ENCODE measurements around the gene FRS3.

DNA sequence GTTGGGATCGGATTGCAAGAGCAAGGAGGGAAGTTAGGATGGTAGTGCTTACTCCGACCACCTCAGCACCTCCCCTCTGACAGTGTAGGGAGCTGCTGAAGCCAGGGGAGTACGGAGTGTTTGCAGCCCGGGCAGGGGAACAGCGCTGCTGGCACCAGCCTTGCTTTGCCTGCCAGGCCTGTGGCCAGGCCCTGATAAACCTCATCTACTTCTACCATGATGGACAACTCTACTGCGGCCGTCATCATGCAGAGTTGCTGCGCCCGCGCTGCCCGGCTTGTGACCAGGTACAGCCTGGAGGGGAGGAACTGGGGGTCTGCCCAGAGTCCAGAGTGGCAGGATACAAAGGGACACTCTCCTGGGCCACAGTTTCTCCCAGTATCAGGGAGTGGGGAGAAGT is 5.6 kb upstream of the FRS3 start:
- TF ChIP-seq, protein P1, sequence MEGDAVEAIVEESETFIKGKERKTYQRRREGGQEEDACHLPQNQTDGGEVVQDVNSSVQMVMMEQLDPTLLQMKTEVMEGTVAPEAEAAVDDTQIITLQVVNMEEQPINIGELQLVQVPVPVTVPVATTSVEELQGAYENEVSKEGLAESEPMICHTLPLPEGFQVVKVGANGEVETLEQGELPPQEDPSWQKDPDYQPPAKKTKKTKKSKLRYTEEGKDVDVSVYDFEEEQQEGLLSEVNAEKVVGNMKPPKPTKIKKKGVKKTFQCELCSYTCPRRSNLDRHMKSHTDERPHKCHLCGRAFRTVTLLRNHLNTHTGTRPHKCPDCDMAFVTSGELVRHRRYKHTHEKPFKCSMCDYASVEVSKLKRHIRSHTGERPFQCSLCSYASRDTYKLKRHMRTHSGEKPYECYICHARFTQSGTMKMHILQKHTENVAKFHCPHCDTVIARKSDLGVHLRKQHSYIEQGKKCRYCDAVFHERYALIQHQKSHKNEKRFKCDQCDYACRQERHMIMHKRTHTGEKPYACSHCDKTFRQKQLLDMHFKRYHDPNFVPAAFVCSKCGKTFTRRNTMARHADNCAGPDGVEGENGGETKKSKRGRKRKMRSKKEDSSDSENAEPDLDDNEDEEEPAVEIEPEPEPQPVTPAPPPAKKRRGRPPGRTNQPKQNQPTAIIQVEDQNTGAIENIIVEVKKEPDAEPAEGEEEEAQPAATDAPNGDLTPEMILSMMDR (IDR thresholded peaks at IDR 0.05; ENCODE audit: control extremely low read depth in 1 of 3, insufficient read depth in 1 of 3, low read depth in 1 of 3, low read length in 3 of 3), result no peak
- TF ChIP-seq KDM5A (IDR thresholded peaks at IDR 0.05; ENCODE audit: low read length) (no peak), ZNF274 (IDR thresholded peaks at IDR 0.05; ENCODE audit: borderline replicate concordance, extremely low read depth, low read length) (no peak), RAD21 (IDR thresholded peaks at IDR 0.05 in 1 of 2, conservative IDR thresholded peaks at IDR 0.05 in 1 of 2; ENCODE audit: low read depth in 2 of 2, low read length in 2 of 2) (no peak), POLR2AphosphoS5 (IDR thresholded peaks at IDR 0.05; ENCODE audit: low read depth, low read length) (no peak), SIX5 (IDR thresholded peaks at IDR 0.05; ENCODE audit: low read depth, low read length) (no peak), EP300 (IDR thresholded peaks at IDR 0.05; ENCODE audit: borderline replicate concordance in 1 of 2, low read depth in 2 of 2, low read length in 2 of 2) (no peak), SP1 (IDR thresholded peaks at IDR 0.05; ENCODE audit: low read depth, low read length) (no peak), HDAC2 (IDR thresholded peaks at IDR 0.05; ENCODE audit: borderline replicate concordance in 1 of 2, low read depth in 2 of 2, low read length in 2 of 2) (no peak), SUZ12 (IDR thresholded peaks at IDR 0.05; ENCODE audit: low read length) (no peak)
